ENCODE results near the gene PLA2G3. TPM values are rescaled to one million over a fixed set of nuclear protein-coding genes. Genes with fewer than 3 reads are reported as not detected.

PLA2G3 gene
- total RNA-seq, 1 donor from 2014 or later = 6.1 TPM

GRCh38 chr22:31153357-31153756 is 13.0 kb upstream of the PLA2G3 start:
- Histone ChIP-seq H3K4me1 (peaks cover 6% of the 10 kb centered on the region), H3K27ac (no peak overlapping the region), H3K36me3 (no peaks in the 10 kb centered on the region), H3K9me3 (no peaks in the 10 kb centered on the region), H3K4me3 (no peak overlapping the region), H3K27me3 (no peaks in the 10 kb centered on the region)
- DNase-seq (ENCODE audit: extremely low spot score in 2 of 2) = no peak
- intact Hi-C loops (cut with DNase I) = no loop called here
- TF ChIP-seq CTCF (IDR thresholded peaks at IDR 0.05) = no peak
- no peak for TF ChIP-seq POLR2AphosphoS5 (IDR thresholded peaks at IDR 0.05; ENCODE audit: insufficient read depth in 1 of 2, low read depth in 1 of 2)

GRCh38 chr22:31151872-31152271 is 11.6 kb upstream of the PLA2G3 start:
- TF ChIP-seq POLR2AphosphoS5 (IDR thresholded peaks at IDR 0.05; ENCODE audit: insufficient read depth in 1 of 2, low read depth in 1 of 2) (no peak), CTCF (IDR thresholded peaks at IDR 0.05) (no peak), POLR2A (IDR thresholded peaks at IDR 0.05) (no peak)

GRCh38 chr22:31150615-31151014 is 10.3 kb upstream of the PLA2G3 start:
- Histone ChIP-seq H3K9me3 (no peaks in the 10 kb centered on the region), H3K27ac (no peak overlapping the region), H3K4me3 (no peak overlapping the region), H3K27me3 (no peaks in the 10 kb centered on the region), H3K36me3 (no peaks in the 10 kb centered on the region), H3K4me1 (no peaks in the 10 kb centered on the region)
- DNase-seq (ENCODE audit: extremely low spot score in 2 of 2) = no peak
- TF ChIP-seq POLR2AphosphoS5 (IDR thresholded peaks at IDR 0.05; ENCODE audit: insufficient read depth in 1 of 2, low read depth in 1 of 2) = no peak
- no peak for TF ChIP-seq POLR2A (IDR thresholded peaks at IDR 0.05)
- intact Hi-C loops (cut with DNase I) = no loop called here

More at GRCh38 chr22:31151872-31152271, 11.6 kb upstream of the PLA2G3 start:
- Histone ChIP-seq H3K27ac (no peak overlapping the region), H3K36me3 (no peaks in the 10 kb centered on the region), H3K4me1 (peaks cover 6% of the 10 kb centered on the region), H3K9me3 (no peaks in the 10 kb centered on the region), H3K27me3 (no peaks in the 10 kb centered on the region), H3K4me3 (no peak overlapping the region)
- DNase-seq (ENCODE audit: extremely low spot score in 2 of 2) = no peak
- intact Hi-C loops (cut with DNase I) = no loop called here

- peak; percentile 52 to 86 (median 63) for TF ChIP-seq CTCF (IDR thresholded peaks at IDR 0.05)
- TF ChIP-seq POLR2AphosphoS5 (IDR thresholded peaks at IDR 0.05; ENCODE audit: insufficient read depth in 1 of 2, low read depth in 1 of 2) = no peak
- TF ChIP-seq POLR2A (IDR thresholded peaks at IDR 0.05) = no peak
- Histone ChIP-seq H3K4me1 (no peaks in the 10 kb centered on the region), H3K27me3 (no peaks in the 10 kb centered on the region), H3K9me3 (no peaks in the 10 kb centered on the region), H3K27ac (peak overlapping the region; percentile 11), H3K4me3 (no peak overlapping the region), H3K36me3 (no peaks in the 10 kb centered on the region)
- intact Hi-C loops (cut with DNase I) = no loop called here
- DNase-seq (ENCODE audit: extremely low spot score in 2 of 2) = no peak
These were observed 8.8 kb upstream of the PLA2G3 start for GRCh38 chr22:31148953-31149627.

GRCh38 chr22:31148488-31148887 is 8.2 kb upstream of the PLA2G3 start:
- Histone ChIP-seq H3K27ac (peak overlapping the region; percentile 11), H3K9me3 (no peaks in the 10 kb centered on the region), H3K4me1 (peaks cover under 1% of the 10 kb centered on the region), H3K27me3 (no peaks in the 10 kb centered on the region), H3K36me3 (no peaks in the 10 kb centered on the region), H3K4me3 (no peak overlapping the region)
- DNase-seq (ENCODE audit: extremely low spot score in 2 of 2) = no peak
- TF ChIP-seq CTCF (IDR thresholded peaks at IDR 0.05) (no peak), POLR2A (IDR thresholded peaks at IDR 0.05) (no peak), POLR2AphosphoS5 (IDR thresholded peaks at IDR 0.05; ENCODE audit: insufficient read depth in 1 of 2, low read depth in 1 of 2) (no peak)
- intact Hi-C loops (cut with DNase I) = no loop called here

All from vagina (tissue), 2 donors.